NCI-H146 (cell line): ENCODE data around the gene DHTKD1.
"Not testable (repeated sequence)": the region's sequence is repeated elsewhere in the genome, so short reads cannot be mapped to it uniquely, and the experiment has no call there.

Experiments
- DNase-seq: peaks from one replicate; lab custom pipeline; 2025; lab: John Stamatoyannopoulos, UW

The DHTKD1 gene

GRCh38 chr10:12140038-12140437 lies 71.3 kb downstream of the DHTKD1 start:
- DNase-seq = no peak

GRCh38 chr10:12144538-12144937 lies 75.8 kb downstream of the DHTKD1 start:
- DNase-seq = no peak

- no peak for DNase-seq
Observed at GRCh38 chr10:12150163-12150562, 81.4 kb downstream of the DHTKD1 start.

GRCh38 chr10:12154516-12154915 lies 85.8 kb downstream of the DHTKD1 start:
- DNase-seq = no peak

- DNase-seq = no peak
Observed at GRCh38 chr10:12156367-12157123, 87.8 kb downstream of the DHTKD1 start.

GRCh38 chr10:12158111-12158510 lies 89.4 kb downstream of the DHTKD1 start:
- no peak for DNase-seq

- no peak for DNase-seq
Observed at GRCh38 chr10:12160664-12161063, 91.9 kb downstream of the DHTKD1 start.

GRCh38 chr10:12162927-12163326 lies 94.2 kb downstream of the DHTKD1 start:
- no peak for DNase-seq

- no peak for DNase-seq
Observed at GRCh38 chr10:12164085-12164484, 95.3 kb downstream of the DHTKD1 start.

GRCh38 chr10:12165036-12165435 lies 96.3 kb downstream of the DHTKD1 start:
- DNase-seq = no peak

GRCh38 chr10:12165999-12166775 lies 97.4 kb downstream of the DHTKD1 start:
- DNase-seq = no peak

GRCh38 chr10:12171512-12171911 lies 102.8 kb downstream of the DHTKD1 start:
- not testable (repeated sequence) for DNase-seq
